GM13977 (cell line): ENCODE results near the gene TRIM40.
A peak's percentile ranks its signal among the peaks of the same experiment; 100 is the strongest.

ENCODE experiments used
- DNase-seq: peaks from one replicate; pipeline ENCODE4 v3.0.0; 2012; ENCODE audit warnings: low spot score
- CTCF ChIP-seq: IDR thresholded peaks from 2 replicates; pipeline ENCODE4 v1.5.1; 2012; ENCODE audit warnings: mild to moderate bottlenecking, control low read depth; ENCODE audit not compliant: insufficient read depth; ENCODE audit errors: extremely low read depth, missing control alignments
- in situ Hi-C: fragments of 300-500 bp; cut with MboI; formaldehyde crosslinking; loops from one replicate; pipeline ENCODE4 v1.12.0; 2022; ENCODE audit warnings: low sequenced_read_pairs, low pct_unique_long_range_greater_than_20kb, mixed read lengths, inconsistent platforms; ENCODE audit not compliant: unreplicated experiment

The TRIM40 gene

GRCh38 chr6:30129265-30130178 lies 6.4 kb upstream of the TRIM40 start:
- no peak for DNase-seq
- no peak for TF ChIP-seq CTCF
- in situ Hi-C loops = no loop called here

GRCh38 chr6:30130179-30130679 lies 5.7 kb upstream of the TRIM40 start:
- no peak for TF ChIP-seq CTCF
- no peak for DNase-seq
- in situ Hi-C loops = no loop called here

GRCh38 chr6:30130887-30131862 lies 4.8 kb upstream of the TRIM40 start:
- peak; percentile 90 for DNase-seq
- in situ Hi-C loops = no loop called here
- peak; percentile 99 for TF ChIP-seq CTCF

GRCh38 chr6:30131947-30132497 lies 3.9 kb upstream of the TRIM40 start:
- TF ChIP-seq CTCF = no peak
- no peak for DNase-seq
- in situ Hi-C loops = no loop called here

- DNase-seq = no peak
- no peak for TF ChIP-seq CTCF
- in situ Hi-C loops = no loop called here
These were observed 793 bp upstream of the TRIM40 start for GRCh38 chr6:30135147-30135546.
